NCI-H146 treated with DMSO at 0.1 percent for 48 hours (cell line): ENCODE results near the gene CGRRF1.

ENCODE experiments used
- DNase-seq: peaks from one replicate; lab custom pipeline; 2025; ENCODE audit not compliant: unreplicated experiment; lab: John Stamatoyannopoulos, UW

Gene CGRRF1

DNA sequence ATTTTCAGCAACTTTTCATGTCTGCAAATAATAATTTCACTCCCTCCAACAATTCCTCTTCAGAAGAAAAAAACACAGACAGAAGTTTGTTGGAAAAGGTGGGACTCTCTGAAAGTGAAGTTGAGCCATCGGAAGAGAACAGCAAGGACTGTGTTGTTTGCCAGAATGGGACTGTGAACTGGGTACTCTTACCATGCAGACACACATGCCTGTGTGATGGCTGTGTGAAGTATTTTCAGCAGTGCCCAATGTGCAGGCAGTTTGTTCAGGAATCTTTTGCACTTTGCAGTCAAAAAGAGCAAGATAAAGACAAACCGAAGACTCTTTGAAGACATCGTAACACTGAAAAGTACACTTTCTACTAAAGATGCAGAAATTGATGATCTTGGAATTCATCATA is 28.3 kb downstream of the CGRRF1 start:
- DNase-seq, result no peak

DNA sequence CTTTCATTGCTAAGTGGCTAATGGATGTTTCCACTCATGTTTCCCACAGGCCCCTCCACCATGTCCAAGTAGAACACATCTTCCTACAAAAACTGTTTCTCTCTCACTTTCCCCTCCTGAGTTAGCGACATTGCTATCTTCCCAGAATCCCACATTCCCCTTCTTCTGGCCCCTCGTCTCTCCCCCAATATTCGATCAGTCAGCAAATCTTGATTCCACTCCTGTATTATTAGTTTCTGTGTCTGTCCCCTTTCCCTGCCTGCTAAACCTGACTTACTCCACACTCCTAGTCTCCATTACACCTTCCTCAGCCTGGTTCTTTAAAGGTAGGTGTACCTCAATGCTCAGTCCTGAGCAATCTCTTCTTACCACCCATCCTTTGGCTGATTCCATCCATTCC is 37.9 kb downstream of the CGRRF1 start:
- DNase-seq, result no peak

DNA sequence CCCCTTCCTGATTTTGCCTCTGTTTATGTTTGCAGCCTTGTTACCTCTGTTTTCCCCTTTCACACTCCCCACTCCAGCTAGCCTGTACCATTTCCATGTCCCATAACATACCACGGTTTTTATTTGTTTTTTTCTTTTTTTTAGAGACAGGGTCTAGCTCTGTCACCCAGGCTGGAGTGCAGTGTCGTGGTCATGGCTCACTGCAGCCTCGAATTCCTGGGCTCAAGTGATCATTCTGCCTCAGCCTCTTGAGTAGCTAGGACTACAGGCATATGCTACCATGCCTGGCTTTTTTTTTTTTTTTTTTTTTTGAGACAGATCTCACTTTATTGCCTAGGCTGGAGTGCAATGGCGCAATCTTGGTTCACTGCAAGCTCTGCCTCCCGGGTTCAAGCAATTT is 38.8 kb downstream of the CGRRF1 start:
- DNase-seq, result no peak

DNA sequence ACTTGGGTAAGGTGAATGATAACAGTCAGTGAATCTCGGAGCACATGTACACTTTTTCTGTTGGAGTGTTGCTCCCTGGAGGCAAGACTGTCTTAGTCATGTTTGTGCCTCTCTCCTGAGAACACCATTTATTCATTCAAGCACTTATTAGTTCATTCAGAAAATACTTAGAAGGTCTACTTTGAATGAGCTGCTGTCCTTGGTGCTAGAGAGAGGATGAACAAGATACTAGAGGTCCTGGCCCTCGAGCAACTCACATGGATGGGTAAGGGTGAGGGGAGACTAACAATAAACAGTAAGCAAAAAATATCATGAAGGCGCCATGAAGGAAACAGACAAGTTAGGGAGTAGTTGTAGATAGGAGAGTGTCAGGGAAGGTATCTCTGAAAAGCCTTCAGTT is 40.2 kb downstream of the CGRRF1 start:
- no peak for DNase-seq

DNA sequence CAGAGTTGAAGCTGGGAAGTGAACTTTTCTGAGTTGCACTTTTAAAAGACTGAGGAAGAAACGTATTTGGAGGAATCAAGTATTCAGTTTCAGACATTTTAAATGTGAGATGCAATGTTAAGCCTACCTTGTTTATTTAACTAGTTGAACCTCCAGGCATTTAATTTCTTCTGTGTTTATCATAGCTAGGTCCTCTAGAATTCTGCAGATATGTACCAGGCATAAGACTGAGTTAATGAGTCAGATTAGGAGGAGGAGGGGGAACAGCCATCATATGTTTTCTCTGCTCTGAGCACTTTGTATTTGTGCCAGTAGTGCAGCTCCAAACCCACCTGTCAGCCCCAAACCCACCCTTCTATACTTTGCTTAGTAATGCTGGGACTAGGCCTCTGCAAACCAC is 40.8 kb downstream of the CGRRF1 start:
- DNase-seq, result no peak

DNA sequence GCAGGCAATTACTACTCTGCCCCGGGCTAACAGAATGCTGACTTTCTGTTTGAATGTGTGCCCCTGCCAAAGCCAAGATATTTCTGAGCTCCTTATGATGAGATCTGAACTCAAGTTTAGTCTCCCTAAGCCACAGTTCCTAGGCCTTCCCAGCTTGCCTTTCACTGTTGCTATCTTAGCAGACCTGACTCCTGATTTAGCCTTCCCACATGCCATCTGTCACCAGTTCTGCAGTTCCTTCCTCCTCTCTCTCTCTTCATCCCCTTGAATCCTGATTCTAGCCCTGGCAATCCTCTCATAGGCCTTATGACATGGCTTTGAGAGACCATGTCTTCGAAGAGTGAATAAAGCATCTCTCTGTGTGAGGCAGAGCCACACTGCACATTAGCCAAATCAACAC is 44.7 kb downstream of the CGRRF1 start:
- DNase-seq, result no peak

DNA sequence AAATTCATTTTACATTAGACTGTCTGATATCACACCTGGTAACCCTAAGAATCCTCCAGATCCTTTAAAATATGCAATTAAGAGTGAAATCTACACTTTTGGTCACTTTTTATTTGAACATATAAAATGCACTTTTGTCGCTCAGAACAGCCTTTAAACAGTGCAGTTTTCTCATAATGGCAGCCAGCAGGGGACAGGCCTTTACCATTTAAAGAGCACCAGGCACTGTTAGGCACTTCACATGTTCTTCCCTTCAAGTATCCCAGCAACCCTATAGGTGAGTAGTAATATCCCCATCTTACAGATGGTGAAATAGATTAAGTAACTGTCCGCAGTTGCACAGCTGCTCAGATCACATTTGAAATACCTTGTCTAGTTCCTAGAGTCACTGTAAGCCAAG is 45.9 kb downstream of the CGRRF1 start:
- DNase-seq, result no peak

DNA sequence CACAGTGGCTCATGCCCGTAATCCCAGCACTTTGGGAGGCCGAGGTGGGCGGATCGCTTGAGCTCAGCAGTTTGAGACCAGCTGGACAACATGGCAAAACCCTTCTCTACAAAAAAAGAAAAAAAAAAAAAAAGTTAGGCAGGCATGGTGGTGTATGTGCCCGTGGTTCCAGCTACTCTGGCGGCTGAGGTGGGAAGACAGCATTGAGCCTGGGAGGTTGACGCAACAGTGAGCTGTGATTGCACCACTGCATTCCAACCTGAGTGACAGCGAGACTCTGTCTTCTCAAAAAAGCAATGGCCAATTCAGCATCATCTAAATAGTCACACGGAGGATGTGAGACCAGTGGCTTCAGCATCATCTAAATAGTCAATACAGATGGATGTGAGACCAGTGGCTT is 46.8 kb downstream of the CGRRF1 start:
- DNase-seq, result no peak

DNA sequence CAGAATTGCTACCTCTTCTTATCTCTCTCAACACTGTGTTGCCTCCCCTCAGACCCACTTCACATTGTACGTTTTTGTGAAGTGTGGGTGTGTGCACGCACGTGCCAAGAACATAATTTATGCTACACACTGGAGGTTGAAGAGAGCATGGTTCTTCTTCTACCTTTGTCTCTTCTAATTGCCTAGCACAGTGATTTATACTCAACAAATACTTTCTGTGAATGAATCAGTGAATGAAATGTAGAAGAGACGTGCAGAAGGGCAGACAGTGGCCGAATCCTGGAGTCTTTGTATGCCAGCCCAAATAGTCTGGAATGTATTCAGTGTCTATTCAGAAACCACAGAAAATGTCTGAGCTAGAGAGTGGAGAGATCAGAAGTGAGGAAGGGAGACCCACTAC is 52.6 kb downstream of the CGRRF1 start:
- no peak for DNase-seq

DNA sequence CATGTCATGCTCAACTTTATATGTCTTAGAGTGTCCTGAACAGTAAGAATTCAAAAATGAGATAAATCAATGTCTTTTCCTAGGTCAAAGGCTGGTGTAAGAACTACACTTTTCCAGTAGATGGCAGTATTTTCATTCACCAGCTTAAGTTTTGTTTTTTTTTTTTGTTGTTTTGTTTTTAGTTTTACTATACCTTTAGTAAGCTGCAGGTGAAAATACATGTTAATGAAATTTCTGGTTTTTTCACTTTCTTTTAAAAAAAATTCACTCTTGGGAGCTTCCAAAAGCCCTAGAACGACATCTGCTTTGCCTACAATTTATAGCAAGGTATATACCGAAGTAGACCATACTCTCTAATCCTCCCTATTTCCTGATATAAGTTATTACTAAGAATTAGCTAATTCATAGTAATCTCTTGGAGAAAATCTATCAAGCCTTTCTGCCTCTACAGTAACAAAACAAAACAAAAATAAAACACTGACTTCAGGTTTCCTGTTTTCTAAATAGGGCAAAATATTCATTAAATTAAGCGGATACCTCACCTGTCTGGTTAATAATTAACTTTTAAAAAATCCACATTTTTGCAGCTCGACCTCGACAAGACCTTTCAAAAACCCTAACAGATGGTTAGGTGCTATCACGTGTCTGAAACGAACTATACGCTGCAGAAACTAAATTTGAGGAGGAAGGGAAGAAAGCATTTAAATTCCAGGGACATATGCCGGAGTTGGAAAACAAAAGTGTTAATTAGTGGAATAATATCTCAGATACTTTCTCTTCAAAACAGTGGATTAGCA is 54.6 kb downstream of the CGRRF1 start:
- DNase-seq, result peak; percentile 43

DNA sequence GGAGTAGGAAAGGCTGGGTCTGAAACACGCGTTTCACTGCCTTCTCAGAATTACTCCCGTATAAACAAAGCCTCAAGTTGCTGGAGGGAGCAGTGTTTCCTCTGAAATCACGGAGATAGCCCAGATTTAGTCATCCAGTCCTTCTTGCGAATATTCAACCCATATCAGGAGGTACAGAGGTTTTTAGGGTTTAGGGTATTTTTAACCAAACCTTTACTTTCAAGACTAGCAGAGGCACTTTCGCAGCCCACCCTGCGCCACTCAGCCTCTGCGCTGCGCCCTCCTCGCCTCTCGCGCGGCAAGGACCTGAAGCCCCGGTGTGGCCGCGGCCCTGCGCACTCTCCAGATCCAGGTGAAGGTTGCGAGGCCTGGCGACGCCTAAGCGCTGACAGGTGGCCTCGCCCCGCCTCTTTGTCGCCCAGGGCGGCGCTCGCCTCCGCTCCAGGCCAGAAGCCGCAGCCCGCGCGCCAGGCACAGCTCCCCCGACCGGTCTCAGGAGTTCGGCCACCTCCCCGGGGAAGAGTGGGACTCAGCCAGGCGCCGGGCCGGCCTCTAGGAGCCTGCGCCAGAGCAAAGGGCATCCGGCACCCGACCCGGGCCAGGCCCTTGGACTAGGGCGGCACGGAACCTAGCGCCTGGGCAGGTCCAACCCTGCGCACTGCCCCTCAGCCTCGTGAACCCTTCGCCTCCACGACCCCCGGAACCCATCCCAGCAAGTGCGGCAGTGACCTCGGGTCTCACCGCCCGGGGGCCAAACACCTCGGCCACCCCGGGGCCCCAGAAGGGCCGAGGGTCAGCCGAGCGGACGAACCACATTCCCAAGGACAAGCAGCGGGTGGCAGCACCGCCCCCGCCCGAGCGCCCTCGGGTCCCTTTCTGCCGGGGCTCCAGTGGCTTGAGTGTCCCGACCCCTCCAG is 55.4 kb downstream of the CGRRF1 start:
- peak; percentile 68 for DNase-seq

DNA sequence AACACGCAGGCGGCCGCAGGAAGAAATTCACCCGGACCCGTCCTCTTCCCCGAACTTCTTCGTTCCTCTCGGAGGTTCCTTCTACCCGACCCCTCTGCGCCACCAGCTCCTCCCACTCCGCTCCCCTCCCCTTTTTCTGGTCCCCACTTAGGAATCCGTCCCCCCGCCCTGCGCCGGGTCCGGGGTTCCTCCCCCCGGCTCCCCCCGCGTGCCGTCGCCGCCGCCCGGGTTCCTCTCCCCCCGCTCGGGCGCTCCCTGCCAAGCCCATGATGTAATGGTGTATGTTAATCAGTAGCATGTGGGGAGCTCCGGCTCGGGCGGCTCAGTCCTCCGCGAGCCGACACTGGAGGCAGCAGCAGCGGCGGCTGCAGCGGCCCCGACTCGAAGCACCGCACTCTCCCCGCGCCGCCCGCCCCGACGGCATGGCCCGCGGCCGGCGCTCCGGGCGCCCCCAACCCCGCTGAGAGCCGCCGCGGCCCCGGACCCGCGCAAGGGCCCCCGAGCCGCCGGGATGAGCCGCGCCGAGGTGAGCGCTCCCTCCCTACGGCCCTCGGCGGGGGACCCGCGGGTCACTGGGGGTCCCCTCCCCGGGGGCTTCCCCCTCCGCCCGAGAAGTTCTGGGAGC is 56.2 kb downstream of the CGRRF1 start:
- peak; percentile 29 for DNase-seq

DNA sequence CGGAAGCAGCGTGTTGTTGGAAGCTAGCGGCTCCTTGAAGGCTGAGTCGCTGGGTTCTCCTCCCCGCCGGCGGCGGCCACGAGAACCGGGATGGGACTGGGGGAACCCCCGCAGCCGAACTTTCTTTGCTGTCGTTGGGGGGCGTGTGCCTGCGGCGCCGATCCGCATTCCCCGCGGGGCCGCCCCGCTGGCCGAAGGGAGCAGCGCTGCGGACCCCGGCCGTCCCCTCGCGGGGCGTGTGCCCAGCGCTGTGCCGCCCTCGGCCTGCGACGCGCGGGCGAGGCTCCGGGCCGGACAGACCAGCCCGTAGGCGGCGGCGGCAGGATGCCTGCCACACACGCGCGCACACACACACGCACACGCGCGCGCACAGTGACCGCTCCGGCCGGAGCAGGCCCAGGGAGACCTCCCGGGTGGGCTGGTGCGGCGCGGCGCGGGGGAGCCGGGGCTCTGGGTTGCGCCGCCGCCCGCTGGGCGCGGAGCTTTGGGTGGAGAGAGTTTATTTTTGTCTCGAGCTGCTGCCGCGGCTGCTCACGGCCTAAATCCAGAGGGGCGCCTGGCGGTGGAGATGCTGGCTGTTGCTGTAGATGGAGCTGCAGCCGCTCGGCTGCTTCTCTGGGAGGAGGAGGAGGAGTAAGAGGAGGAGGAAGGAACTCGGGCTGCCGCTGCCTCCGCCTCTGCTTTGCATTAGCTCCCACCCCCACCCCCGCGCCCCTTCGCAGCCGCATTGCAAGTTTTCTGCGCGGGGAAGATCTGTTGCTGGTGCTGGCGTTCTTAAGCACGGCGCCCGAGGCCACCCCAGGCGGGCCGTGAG is 56.9 kb downstream of the CGRRF1 start, which contains the start of gene SAMD4A:
Gene SAMD4A (plus strand): TSS at position 719 of the 814 bp plus-strand sequence. CDS start 789 bp downstream, outside the sequence.
- peak; percentile 9 for DNase-seq

DNA sequence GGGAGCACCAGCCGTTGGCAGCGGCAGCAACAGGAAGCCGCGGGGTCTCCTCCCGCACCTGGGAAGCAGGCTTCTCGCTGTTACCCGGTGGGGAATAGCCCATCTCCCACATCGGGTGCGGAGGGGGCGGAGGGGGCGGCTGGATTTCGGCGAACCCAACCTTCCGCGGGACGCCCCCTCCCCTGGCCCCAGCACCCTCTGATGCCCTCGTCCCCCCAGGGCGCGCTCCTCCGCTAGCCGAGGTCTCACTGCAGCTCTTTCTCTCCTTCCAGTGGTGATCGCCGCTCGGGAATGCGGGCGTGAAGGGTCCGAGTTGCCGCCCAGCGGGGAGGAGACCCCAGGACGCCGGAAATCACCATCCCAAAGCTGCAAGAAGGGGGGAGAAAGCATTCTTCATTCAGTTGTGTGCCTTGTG is 57.5 kb downstream of the CGRRF1 start:
- DNase-seq, result no peak

DNA sequence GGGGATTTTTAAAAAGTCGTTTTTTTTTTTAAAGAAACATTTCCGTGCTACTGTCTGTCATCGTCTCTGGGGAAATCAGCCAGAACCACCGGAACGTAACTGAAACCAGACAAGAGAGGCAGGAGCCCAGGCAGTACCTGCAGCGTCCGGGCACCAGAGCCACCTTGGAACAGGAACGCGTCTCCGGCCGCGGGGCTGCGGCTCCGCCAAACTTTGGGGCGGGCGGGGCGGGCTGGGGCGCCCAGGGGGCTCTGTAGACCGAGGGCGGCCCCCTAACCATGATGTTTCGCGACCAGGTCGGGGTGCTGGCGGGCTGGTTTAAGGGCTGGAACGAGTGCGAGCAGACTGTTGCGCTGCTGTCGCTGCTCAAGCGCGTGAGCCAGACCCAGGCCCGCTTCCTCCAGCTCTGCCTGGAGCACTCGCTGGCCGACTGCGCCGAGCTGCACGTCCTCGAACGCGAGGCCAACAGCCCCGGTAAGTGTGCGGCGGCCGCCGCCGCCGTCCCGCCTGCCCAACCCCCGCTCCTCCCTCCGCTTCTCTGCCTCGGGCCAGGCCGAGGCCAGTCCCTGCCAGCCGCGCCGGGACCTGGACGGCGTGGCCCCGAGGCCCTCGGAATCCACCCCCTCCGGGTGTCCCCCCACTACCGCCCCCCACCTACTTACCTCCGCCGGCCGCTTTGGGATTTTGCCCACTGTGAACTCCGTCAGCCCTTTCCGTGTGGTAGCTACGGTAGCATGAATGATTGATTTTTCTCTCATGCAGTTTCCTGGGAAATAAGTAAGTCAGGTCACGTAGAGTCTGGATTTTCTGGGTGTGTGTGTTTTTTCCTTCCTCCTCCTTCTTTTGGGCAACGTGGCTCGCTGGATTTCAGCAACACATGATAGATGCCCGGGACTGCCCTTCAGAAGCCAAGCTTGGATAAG is 58.2 kb downstream of the CGRRF1 start:
- no peak for DNase-seq

DNA sequence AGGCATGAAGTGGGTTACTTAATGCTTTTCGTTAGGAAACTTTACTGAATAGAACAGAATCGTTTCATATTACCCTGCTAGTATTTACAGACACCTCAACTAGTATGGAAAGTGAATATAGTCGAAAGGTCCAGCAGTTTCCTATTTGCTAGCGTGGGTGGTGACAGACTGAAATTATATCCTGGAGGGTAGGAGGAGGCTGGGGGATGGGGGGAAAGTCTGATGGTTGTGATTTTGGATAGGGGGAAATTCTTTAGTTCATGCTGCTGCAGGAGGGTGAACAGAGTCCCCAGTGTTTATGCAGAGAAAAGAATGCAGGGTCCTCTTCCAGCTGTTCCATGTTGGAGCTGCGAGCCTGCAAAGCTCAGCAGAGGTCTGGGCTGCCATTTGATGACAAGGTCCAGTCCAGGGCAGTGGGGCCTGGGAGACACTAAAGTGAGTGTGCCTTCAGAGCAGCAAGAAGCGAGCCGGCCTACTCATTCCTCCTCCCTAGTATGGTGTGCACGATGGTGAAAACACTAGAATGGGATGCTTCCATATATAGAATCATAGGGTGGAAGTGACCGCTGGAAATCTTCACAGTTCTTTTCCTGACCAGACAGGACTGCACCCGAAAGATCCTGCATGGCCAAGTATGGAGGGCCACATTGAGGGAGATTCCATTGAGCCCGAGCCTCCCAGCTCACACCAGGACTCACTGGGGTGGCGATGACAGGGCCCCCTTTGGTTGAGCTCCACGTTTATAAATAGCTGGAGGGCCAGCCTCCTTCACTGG is 59.3 kb downstream of the CGRRF1 start:
- DNase-seq, result no peak

DNA sequence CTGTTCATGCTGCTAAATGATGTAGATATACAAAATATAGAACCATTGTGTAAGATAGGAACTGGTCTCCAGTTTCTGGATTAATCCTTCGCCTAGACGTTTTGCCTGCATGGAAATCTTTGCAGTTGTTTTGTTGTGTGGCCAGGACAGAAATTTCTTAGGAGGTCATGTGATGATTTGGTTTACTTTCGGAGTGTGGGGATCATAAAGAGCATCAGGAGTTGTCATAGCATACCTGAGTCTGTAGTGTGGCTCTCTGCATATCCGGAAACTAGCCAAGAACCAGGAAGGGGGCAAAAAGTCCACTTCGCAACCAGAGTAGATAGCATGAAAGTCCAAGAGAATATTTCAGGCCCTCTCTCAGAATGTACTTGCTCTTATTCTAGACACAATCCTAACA is 60.3 kb downstream of the CGRRF1 start:
- DNase-seq, result no peak

DNA sequence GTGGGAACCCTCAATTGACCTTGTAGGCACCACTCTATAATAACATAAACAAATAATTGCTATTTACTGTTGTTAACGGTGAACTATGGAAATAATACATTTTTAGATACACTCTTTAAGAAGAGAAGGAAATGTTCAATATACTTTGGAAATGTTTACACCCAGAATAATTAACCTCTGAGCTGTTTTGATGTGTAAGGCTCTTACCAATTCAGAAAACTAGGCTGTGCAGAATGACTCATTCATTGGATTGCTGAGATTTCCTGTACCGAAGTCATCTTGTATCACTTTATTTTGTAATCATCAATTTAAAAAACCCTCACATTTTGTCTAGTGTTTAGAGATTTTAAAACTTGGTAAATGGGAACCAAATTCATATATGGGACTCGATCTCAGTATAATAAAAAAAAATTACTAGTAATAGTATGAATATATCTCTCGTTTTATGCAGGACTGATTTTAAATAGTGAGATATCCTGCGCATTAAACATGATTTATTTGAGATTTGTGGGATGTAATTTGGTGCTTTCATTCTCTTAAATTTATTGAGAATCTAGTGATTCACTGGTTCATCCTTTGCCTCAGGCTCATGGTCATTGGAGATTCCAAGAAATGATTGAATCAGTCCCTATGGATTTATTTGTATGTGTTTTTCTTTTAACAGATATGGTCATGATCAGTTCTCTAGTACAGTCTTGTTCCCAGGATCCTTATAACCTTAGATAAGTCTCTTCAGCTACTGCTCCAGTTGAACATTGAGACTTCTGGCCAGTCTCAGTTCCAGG is 61.1 kb downstream of the CGRRF1 start:
- DNase-seq, result no peak
